GM12891 (cell line): ENCODE measurements around the gene CA5A.

Experiments used
- POLR2A ChIP-seq: IDR thresholded peaks from 2 replicates; pipeline ENCODE4 v1.6.1; 2011; ENCODE audit warnings: low read depth, low read length, control low read depth
- POLR2AphosphoS5 ChIP-seq: IDR thresholded peaks from 2 replicates; pipeline ENCODE4 v1.6.1; 2011; ENCODE audit warnings: low read depth, low read length, control low read depth
- SPI1 ChIP-seq: IDR thresholded peaks from 2 replicates; pipeline ENCODE4 v1.6.1; 2011; ENCODE audit warnings: low read depth, low read length, control low read depth

DNA sequence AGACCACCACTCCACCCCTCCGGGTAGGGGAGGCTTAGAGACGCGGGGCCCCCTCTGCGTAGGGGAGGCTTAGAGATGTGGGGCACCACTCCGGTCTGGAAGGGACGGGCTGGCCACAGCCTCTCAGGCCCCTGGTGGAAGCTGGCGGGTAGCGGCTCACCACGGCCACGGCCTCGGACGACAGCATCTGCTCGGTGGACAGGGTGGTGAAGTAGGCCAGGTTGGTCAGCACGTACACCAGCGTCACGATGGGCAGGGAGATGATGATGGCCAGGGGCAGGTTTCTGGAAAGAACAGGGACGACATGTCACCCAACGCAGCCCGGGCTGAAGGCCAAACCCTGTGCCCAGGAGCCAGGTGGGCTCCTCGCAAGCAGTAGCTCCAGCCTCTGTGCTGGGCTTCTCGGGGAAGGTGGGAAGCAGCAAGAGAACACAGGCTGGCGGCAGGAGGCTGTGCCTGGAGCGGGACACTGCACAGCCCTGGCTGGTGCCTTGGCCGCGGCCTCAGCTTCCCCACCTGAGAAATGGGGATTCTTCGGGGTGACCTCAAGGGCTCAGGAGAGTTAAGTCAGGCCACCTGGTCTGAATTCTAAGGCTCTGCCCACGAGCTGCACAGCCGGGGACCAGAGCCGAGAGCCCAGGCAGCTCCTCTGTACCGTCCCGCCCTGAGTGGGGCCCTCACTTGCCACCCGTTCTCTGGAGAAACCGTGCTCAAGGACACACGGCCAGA, 96.6 kb downstream of the CA5A start:
- TF ChIP-seq POLR2AphosphoS5 (no peak), SPI1 (no peak), POLR2A (no peak)
